ENCODE measurements around the gene MCC.

DNA sequence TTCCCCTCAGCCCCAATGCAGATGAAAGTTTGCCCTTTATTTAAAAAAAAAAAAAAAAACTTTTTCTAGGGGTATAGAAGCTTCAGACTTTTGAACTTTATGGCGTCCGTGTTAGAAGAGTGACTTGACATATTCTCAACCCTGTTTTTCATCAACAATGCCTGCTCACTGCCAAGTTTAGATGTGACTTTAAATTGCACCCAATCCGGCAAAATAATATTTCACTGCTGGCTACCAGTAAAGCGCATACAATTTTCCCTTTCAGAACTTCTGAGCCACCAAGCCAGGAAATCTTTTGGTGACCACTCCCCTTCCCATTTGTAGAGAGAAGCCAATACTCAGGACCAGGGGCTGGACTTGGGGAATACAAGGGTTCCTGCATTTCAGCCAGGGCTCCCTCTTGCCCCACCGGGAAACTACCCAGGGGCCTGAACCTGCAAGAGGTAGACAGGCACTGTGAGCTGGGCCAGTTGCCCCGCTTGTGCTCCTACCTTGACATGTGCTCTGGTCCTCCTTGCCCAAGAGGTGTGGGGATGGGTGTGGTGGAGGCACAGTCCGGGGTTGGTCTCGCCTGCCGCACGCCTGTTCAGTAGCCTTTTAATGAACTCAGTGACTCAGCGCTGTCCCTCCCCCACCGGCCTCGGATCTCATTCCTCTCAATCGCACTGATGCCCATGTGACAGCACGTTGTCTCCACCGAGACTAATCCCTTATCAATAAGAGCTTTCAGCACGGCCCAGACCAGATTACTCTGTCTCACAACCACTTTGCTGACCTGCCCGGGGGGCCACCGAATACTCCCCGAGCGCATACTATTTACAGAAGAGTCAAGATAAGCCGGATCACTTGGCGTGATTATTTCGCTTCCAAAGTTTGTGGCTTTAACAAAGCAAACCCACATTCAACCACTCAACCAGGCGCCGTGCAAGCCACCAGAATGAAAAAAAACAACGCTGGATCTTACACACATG is 285.2 kb downstream of the MCC start:
- TF ChIP-seq CTCF (IDR thresholded peaks at IDR 0.05) (no peak), EZH2 (IDR thresholded peaks at IDR 0.05) (no peak)
